Neural progenitor cell (in vitro differentiated cells): ENCODE measurements around the gene PROZ.

ENCODE experiments used
- CTCF ChIP-seq: fragments of 200-600 bp; sonication (generic); IDR thresholded peaks from 2 replicates; pipeline ENCODE4 v1.5.1; 2017; ENCODE audit warnings: antibody characterized with exemption, mild to moderate bottlenecking
- EZH2 ChIP-seq: fragments of 200-600 bp; sonication (generic); IDR thresholded peaks from 2 replicates; pipeline ENCODE4 v1.6.1; 2017; ENCODE audit warnings: antibody characterized with exemption, mild to moderate bottlenecking, moderate library complexity
- EZH2phosphoT487 ChIP-seq: fragments of 200-600 bp; sonication (generic); IDR thresholded peaks from 2 replicates; pipeline ENCODE4 v1.6.1; 2017; ENCODE audit warnings: antibody characterized with exemption

DNA sequence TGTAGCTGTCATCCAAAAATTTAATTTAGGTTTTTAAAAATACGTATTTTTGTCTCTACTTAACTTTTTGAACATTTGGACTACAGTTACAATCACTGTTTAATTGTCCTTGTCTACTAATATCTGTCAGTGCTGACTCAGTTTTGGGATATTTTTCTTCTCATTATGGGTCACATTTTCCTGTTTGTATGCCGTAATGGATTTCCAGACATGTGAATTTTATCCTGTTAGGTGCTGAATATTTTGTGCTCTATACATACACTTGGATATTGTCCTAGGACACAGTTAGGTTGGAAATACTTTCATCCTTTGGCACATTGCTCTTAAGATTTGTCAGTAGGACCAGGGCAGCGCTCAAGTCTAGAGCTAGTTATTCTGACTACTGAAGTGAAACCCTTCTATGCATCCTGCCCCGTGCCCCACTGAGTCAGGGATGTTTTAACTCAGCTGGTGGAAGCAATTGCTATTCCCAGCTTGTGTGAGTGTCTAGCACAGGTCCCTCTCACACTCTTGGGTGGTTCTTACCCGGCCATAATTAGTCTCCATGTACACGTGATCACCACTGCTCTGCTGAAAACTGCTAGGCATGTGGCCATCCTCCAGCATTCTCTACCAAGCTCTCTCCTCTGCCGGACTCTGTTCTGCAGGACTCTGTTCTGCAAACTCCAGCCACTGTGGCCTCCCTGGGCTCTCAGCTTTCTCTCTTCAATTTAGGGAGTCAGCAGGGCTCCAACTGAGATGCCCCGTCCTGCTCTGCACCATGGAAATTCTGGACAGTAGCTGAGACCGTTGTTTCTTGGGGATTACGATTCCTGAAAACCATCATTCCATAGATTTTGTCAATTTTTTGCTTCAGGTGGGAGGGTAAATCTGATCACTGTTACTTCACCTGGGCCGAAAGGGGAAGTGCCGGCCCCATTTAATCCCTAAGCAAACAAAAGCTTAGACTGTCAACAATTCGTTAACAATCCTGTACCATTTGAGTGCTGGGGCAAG lies 11.1 kb downstream of the PROZ start:
- TF ChIP-seq CTCF: no peak
- TF ChIP-seq EZH2phosphoT487: no peak
- TF ChIP-seq EZH2: no peak
